ENCODE data around the gene SLC25A15.

DNA sequence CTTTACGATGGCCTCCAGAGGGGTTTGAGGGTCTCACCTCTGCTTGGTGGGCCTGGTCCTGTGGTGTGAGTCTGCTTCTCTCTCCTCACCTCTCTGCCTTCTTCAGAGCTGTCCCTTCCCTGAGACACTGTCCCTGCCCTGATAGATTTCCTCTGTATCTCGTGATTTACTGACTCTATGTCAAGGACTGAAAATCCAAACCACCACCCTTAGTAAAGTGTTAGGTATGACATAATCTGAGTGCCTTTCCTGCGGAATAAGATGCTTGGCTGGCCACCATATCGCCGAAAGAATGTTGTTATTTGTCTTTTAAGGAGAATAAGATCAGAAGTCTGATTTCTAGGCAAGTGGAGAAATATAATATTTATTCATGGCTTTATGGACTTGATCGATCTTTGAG, 7.2 kb downstream of the SLC25A15 start:
- no peak for TF ChIP-seq GATA3 (IDR thresholded peaks at IDR 0.05; ENCODE audit: low read depth, low read length)
- TF ChIP-seq GATA2 (IDR thresholded peaks at IDR 0.05; ENCODE audit: low read depth, low read length) = no peak
